NOMO-1 (cell line): ENCODE results near the gene TPPP2.
"Not testable (repeated sequence)": the region's sequence is repeated elsewhere in the genome, so short reads cannot be mapped to it uniquely, and the experiment has no call there.

Source experiments
- DNase-seq, 2 experiments: peaks; one replicate each; lab custom pipeline; 2025; ENCODE audit not compliant: unreplicated experiment in 2 of 2; lab: John Stamatoyannopoulos, UW

TPPP2 gene

GRCh38 chr14:21037156-21037555 is 7.1 kb downstream of the TPPP2 start:
- no peak for DNase-seq

GRCh38 chr14:21038441-21039422 is 8.7 kb downstream of the TPPP2 start:
- no peak for DNase-seq

GRCh38 chr14:21039585-21040369 is 9.8 kb downstream of the TPPP2 start:
- DNase-seq, result peak; percentile 34 to 58

- no peak for DNase-seq
Measured at GRCh38 chr14:21040370-21040925, 10.4 kb downstream of the TPPP2 start.

- not testable (repeated sequence) for DNase-seq
Measured at GRCh38 chr14:21040941-21041340, 10.9 kb downstream of the TPPP2 start.

- no peak for DNase-seq
Measured at GRCh38 chr14:21041676-21042433, 11.8 kb downstream of the TPPP2 start, which contains the start of gene RNASE7. RNASE7 (plus strand) TSS chr14:21042362; CDS start chr14:21042993, 631 bp downstream.

- DNase-seq, result no peak
Measured at GRCh38 chr14:21042918-21043317, 12.9 kb downstream of the TPPP2 start.

GRCh38 chr14:21043387-21043973 is 13.5 kb downstream of the TPPP2 start:
- no peak for DNase-seq

- no peak for DNase-seq
Measured at GRCh38 chr14:21043974-21044618, 14.1 kb downstream of the TPPP2 start.

- no peak for DNase-seq
Measured at GRCh38 chr14:21047378-21047781, 17.4 kb downstream of the TPPP2 start.

GRCh38 chr14:21048638-21049037 is 18.6 kb downstream of the TPPP2 start:
- DNase-seq, result no peak

- no peak for DNase-seq
Measured at GRCh38 chr14:21049271-21049673, 19.3 kb downstream of the TPPP2 start.

- peak in 1 of 2 experiments; percentile 4 for DNase-seq
Measured at GRCh38 chr14:21050597-21050996, 20.6 kb downstream of the TPPP2 start.

GRCh38 chr14:21053184-21054122 is 23.4 kb downstream of the TPPP2 start:
- DNase-seq, result no peak

- no peak for DNase-seq
Measured at GRCh38 chr14:21054123-21054767, 24.2 kb downstream of the TPPP2 start.

GRCh38 chr14:21054768-21055145 is 24.7 kb downstream of the TPPP2 start:
- no peak for DNase-seq

GRCh38 chr14:21055432-21056117 is 25.6 kb downstream of the TPPP2 start:
- no peak for DNase-seq
